ENCODE measurements around the gene GLRX3. TPM values are rescaled to one million over a fixed set of nuclear protein-coding genes. Genes with fewer than 3 reads are reported as not detected.

Gene GLRX3
- total and polyA plus RNA-seq, 8 donors: 1.2 to 80.5 (median 63.7) TPM

- DNase-seq: no peak
- peaks cover 0 to 27% (median 0%) of the 10 kb centered on the region in 3 donors for H3K27me3 ChIP-seq
- 66 to 98% (median 75%) methylated on average over 3 of the region's 3 CpGs for WGBS, 5 donors
- no peak overlapping the region for H3K4me3 ChIP-seq
- peaks cover 0 to 5% (median 0%) of the 10 kb centered on the region in 4 donors for H3K4me1 ChIP-seq
- intact Hi-C loops (cut with DNase I; ENCODE audit: low total_unique reads): no loop called here
- TF ChIP-seq POLR2AphosphoS5 (IDR thresholded peaks at IDR 0.05) (no peak), POLR2A (IDR thresholded peaks at IDR 0.05) (no peak), CTCF (IDR thresholded peaks at IDR 0.05) (no peak), EP300 (IDR thresholded peaks at IDR 0.05) (no peak)
- no peak overlapping the region for H3K27ac ChIP-seq
- no peaks in the 10 kb centered on the region for H3K36me3 ChIP-seq
- no peaks in the 10 kb centered on the region for H3K9me3 ChIP-seq
These were observed 71.0 kb downstream of the GLRX3 start for GRCh38 chr10:130207205-130207604.

GRCh38 chr10:130208807-130209206 is 72.6 kb downstream of the GLRX3 start:
- TF ChIP-seq EP300 (IDR thresholded peaks at IDR 0.05) (no peak), POLR2A (IDR thresholded peaks at IDR 0.05) (no peak), POLR2AphosphoS5 (IDR thresholded peaks at IDR 0.05) (no peak), CTCF (IDR thresholded peaks at IDR 0.05) (no peak)
- WGBS, 5 donors: 45 to 53% (median 46%) methylated on average over 3 of the region's 3 CpGs
- H3K4me3 ChIP-seq: no peak overlapping the region
- H3K9me3 ChIP-seq: no peaks in the 10 kb centered on the region
- H3K36me3 ChIP-seq: no peaks in the 10 kb centered on the region
- intact Hi-C loops (cut with DNase I; ENCODE audit: low total_unique reads): no loop called here
- no peak for DNase-seq
- peaks cover 0 to 11% (median 0%) of the 10 kb centered on the region in 3 donors for H3K27me3 ChIP-seq
- H3K4me1 ChIP-seq: no peaks in the 10 kb centered on the region
- no peak overlapping the region for H3K27ac ChIP-seq

GRCh38 chr10:130212746-130213145 is 76.6 kb downstream of the GLRX3 start:
- H3K9me3 ChIP-seq: no peaks in the 10 kb centered on the region
- WGBS, 5 donors: 47 to 69% (median 60%) methylated on average over 4 of the region's 4 CpGs
- no peak overlapping the region for H3K4me3 ChIP-seq
- H3K27ac ChIP-seq: no peak overlapping the region
- H3K36me3 ChIP-seq: no peaks in the 10 kb centered on the region
- H3K27me3 ChIP-seq: no peaks in the 10 kb centered on the region
- no peaks in the 10 kb centered on the region for H3K4me1 ChIP-seq
- no peak for DNase-seq
- intact Hi-C loops (cut with DNase I; ENCODE audit: low total_unique reads): no loop called here
- TF ChIP-seq POLR2A (IDR thresholded peaks at IDR 0.05): no peak
- TF ChIP-seq POLR2AphosphoS5 (IDR thresholded peaks at IDR 0.05): no peak
- TF ChIP-seq CTCF (IDR thresholded peaks at IDR 0.05): no peak
- TF ChIP-seq EP300 (IDR thresholded peaks at IDR 0.05): no peak

- no peak for DNase-seq
- 92 to 96% (median 92%) methylated on average over 19 to 51 of the region's 51 CpGs for WGBS, 5 donors
These were observed 77.3 kb downstream of the GLRX3 start for GRCh38 chr10:130213286-130214080.

More at GRCh38 chr10:130213286-130214080, 77.3 kb downstream of the GLRX3 start:
- no peak overlapping the region for H3K27ac ChIP-seq
- no peaks in the 10 kb centered on the region for H3K9me3 ChIP-seq
- no peaks in the 10 kb centered on the region for H3K4me1 ChIP-seq
- intact Hi-C loops (cut with DNase I; ENCODE audit: low total_unique reads): no loop called here
- no peaks in the 10 kb centered on the region for H3K36me3 ChIP-seq
- H3K4me3 ChIP-seq: no peak overlapping the region
- no peaks in the 10 kb centered on the region for H3K27me3 ChIP-seq
- TF ChIP-seq EP300 (IDR thresholded peaks at IDR 0.05): no peak
- TF ChIP-seq POLR2AphosphoS5 (IDR thresholded peaks at IDR 0.05): no peak
- TF ChIP-seq CTCF (IDR thresholded peaks at IDR 0.05): no peak
- no peak for TF ChIP-seq POLR2A (IDR thresholded peaks at IDR 0.05)
